ENCODE data around the gene ACAD11. TPM values are rescaled to one million over a fixed set of nuclear protein-coding genes. Genes with fewer than 3 reads are reported as not detected.

Gene ACAD11
- total RNA-seq, 2 experiments from 2014 or later: 18.5 to 19.4 TPM

DNA sequence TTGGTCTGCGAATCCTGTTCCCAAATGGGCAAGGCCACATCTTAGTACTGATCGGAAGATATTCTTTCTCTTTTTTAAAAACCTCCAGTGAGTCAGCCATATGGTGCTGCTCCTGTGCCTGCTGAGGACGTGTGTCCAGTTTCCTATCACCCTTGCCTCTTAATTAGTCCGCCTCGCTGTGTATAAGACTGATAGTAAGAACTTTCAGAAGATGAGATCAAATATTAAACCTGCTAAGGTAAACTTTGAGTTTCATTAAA is 1.1 kb upstream of the ACAD11 start:
- Mint-ChIP-seq H3K36me3 (peaks cover 8% of the 10 kb centered on the region), H3K9me3 (no peaks in the 10 kb centered on the region), H3K4me3 (peak overlapping the region; percentile 96), H3K27ac (peak overlapping the region; percentile 94), H3K27me3 (no peaks in the 10 kb centered on the region), H3K4me1 (peaks cover 39% of the 10 kb centered on the region)
- POLR2A ChIA-PET: interaction anchor here (0.6 to 1.2 kb wide), 3 partner anchors 12 to 243 kb away, joined by 3 read pairs; partner anchors contain the start of gene DNAJC13
- peak; percentile 15 for ATAC-seq (ENCODE audit: low read depth)
- DNase-seq: no peak

GRCh38 chr3:132660052-132660810 is 622 bp upstream of the ACAD11 start, which contains the start of gene UBA5:
Gene UBA5, plus strand, starts transcription at chr3:132660329. Its CDS starts 209 bp downstream, at chr3:132660538.
- Mint-ChIP-seq H3K4me3 (peak within 1 kb of the TSS; percentile 96), H3K36me3 (peaks cover 8% of the 10 kb centered on the region), H3K4me1 (peaks cover 40% of the 10 kb centered on the region), H3K9me3 (no peaks in the 10 kb centered on the region), H3K27ac (peak within 1 kb of the TSS; percentile 94), H3K27me3 (no peaks in the 10 kb centered on the region)
- ATAC-seq (ENCODE audit: low read depth) (peak; percentile 88), DNase-seq (peak; percentile 80)
- POLR2A ChIA-PET: interaction anchor here (1.1 to 1.2 kb wide), 2 partner anchors 13 to 243 kb away, joined by 3 read pairs; partner anchors contain the start of gene DNAJC13

DNA sequence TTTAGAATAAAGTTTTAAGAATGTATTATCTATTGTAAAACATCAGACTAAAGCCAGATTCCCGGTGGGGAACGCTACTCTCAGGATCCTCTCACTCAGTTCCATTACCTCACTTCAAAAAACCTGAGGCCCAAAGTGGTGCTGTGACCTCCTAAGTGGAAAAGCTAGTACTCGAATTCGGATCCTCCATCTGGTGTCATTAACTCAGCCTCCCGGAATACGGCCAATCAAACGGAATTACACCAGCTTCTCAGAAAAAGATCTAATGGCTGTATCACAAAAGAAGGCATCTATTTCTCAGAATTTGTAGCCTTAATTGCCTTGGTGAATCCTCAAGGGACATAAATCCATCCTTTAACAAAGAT is 627 bp downstream of the ACAD11 start:
- DNase-seq: no peak
- H3K9me3 Mint-ChIP-seq: no peaks in the 10 kb centered on the region
- ATAC-seq (ENCODE audit: low read depth): no peak
- H3K27me3 Mint-ChIP-seq: no peaks in the 10 kb centered on the region
- H3K4me3 Mint-ChIP-seq: peak overlapping the region; percentile 96
- POLR2A ChIA-PET: interaction anchor here (0.8 kb wide), 1 partner anchor 14 kb away, joined by 3 read pairs; no protein-coding TSS in a partner anchor
- H3K36me3 Mint-ChIP-seq: peaks cover 4% of the 10 kb centered on the region
- peak overlapping the region; percentile 94 for H3K27ac Mint-ChIP-seq
- peaks cover 36% of the 10 kb centered on the region for H3K4me1 Mint-ChIP-seq

GRCh38 chr3:132657869-132658747 is 1.5 kb downstream of the ACAD11 start:
- Mint-ChIP-seq H3K4me1 (peaks cover 32% of the 10 kb centered on the region), H3K36me3 (no peaks in the 10 kb centered on the region), H3K9me3 (no peaks in the 10 kb centered on the region), H3K27ac (no peak overlapping the region), H3K27me3 (no peaks in the 10 kb centered on the region), H3K4me3 (peak overlapping the region; percentile 41)
- POLR2A ChIA-PET: interaction anchor here (0.6 to 1.1 kb wide), 3 partner anchors 13 to 916 kb away, joined by 3 to 6 read pairs (median 4); no protein-coding TSS in a partner anchor
- ATAC-seq (ENCODE audit: low read depth) (no peak), DNase-seq (no peak)

DNA sequence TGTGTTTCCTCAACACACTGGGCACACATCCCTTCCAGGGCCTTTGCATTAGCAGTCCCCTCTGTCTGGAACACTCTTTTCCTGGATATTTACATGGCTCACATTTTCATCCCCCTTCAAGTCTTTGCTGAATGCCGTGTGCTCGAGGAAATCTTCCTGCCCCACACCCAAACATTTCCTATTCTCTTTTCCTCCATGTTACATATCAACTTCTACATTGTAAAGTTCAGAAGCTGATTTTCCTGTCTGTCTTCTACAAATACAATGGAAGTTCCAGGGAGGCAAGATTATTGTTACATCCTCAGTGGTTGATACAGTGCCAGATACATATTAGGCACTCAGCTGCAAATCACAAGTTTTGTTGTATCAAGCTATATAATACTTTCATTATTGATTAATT is 4.1 kb downstream of the ACAD11 start:
- POLR2A ChIA-PET: no interaction called here
- DNase-seq (no peak), ATAC-seq (ENCODE audit: low read depth) (no peak)
- no peaks in the 10 kb centered on the region for H3K36me3 Mint-ChIP-seq
- H3K27ac Mint-ChIP-seq: no peak overlapping the region
- H3K4me3 Mint-ChIP-seq: no peak overlapping the region
- peaks cover 20% of the 10 kb centered on the region for H3K4me1 Mint-ChIP-seq
- H3K9me3 Mint-ChIP-seq: no peaks in the 10 kb centered on the region
- H3K27me3 Mint-ChIP-seq: no peaks in the 10 kb centered on the region

DNA sequence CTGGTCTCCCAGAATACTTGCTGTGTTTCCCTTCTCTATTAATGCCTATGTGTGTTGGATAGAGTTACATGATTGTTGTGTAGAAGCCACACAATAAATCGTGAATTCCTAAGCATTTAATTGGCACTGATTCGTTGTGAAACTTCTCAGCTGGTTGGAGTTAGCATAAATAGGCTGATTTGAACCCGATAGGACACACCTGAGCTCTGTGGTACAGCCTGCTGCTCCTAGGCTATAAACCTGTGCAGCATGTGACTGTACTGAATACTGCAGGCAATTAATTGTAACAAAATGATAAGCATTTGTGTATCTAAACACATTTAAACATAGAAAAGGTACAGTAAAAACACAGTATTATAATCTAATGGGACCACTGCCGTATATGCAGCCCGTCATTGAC is 4.9 kb downstream of the ACAD11 start:
- no peaks in the 10 kb centered on the region for H3K36me3 Mint-ChIP-seq
- ATAC-seq (ENCODE audit: low read depth): no peak
- DNase-seq: no peak
- no peak overlapping the region for H3K27ac Mint-ChIP-seq
- no peak overlapping the region for H3K4me3 Mint-ChIP-seq
- POLR2A ChIA-PET: no interaction called here
- no peaks in the 10 kb centered on the region for H3K27me3 Mint-ChIP-seq
- no peaks in the 10 kb centered on the region for H3K9me3 Mint-ChIP-seq
- H3K4me1 Mint-ChIP-seq: peaks cover 20% of the 10 kb centered on the region

DNA sequence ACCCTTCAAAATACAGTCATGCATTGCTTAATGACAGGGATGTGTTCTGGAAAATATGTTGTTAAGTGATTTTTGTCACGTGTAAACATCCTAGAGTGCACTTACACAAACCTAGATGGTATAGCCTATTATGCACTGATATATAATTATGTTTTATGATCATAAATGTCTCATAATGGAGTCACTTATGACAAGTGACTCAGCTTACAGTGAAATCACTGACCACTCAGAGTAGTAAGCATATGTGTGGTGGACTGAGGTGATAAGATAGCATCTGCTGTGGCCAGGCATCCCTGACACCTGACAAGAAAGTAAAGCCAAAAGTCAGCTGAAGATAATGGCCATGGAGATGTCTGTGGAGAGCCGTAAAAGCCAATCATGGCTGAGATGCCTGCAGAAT is 5.4 kb downstream of the ACAD11 start:
- no peaks in the 10 kb centered on the region for H3K36me3 Mint-ChIP-seq
- POLR2A ChIA-PET: no interaction called here
- DNase-seq: no peak
- no peaks in the 10 kb centered on the region for H3K27me3 Mint-ChIP-seq
- no peak for ATAC-seq (ENCODE audit: low read depth)
- H3K9me3 Mint-ChIP-seq: no peaks in the 10 kb centered on the region
- no peak overlapping the region for H3K27ac Mint-ChIP-seq
- H3K4me1 Mint-ChIP-seq: peaks cover 18% of the 10 kb centered on the region
- no peak overlapping the region for H3K4me3 Mint-ChIP-seq

- DNase-seq (no peak), ATAC-seq (ENCODE audit: low read depth) (no peak)
- Mint-ChIP-seq H3K9me3 (no peaks in the 10 kb centered on the region), H3K27me3 (no peaks in the 10 kb centered on the region), H3K4me3 (no peak overlapping the region), H3K36me3 (no peaks in the 10 kb centered on the region), H3K27ac (no peak overlapping the region), H3K4me1 (peaks cover 7% of the 10 kb centered on the region)
- POLR2A ChIA-PET: no interaction called here
Measured at GRCh38 chr3:132652640-132653270, 6.9 kb downstream of the ACAD11 start.

DNA sequence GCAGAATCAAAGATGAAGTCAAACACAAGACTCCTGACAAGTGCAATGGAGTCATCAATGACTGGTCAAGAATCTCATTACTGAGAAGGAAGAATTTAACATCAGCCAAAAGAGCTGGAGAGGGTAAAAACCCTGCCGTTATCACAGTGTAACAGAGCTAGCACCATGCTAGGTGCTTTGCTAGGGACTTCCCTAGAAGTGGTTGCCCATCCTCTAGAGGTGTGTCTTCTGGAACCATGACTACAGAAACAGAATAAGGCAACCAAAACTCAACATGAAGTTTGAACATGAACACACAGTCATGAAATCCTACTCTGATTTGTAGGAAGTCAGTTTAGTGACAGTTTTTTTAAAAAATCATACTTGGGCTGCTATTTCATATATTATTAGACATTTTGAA is 9.5 kb downstream of the ACAD11 start:
- Mint-ChIP-seq H3K27me3 (no peaks in the 10 kb centered on the region), H3K9me3 (no peaks in the 10 kb centered on the region), H3K27ac (no peak overlapping the region), H3K4me1 (peaks cover 1% of the 10 kb centered on the region), H3K4me3 (no peak overlapping the region), H3K36me3 (no peaks in the 10 kb centered on the region)
- ATAC-seq (ENCODE audit: low read depth) (no peak), DNase-seq (no peak)
- POLR2A ChIA-PET: no interaction called here

GRCh38 chr3:132645058-132645457 is 14.6 kb downstream of the ACAD11 start:
- H3K27me3 Mint-ChIP-seq: no peaks in the 10 kb centered on the region
- H3K9me3 Mint-ChIP-seq: no peaks in the 10 kb centered on the region
- H3K4me1 Mint-ChIP-seq: peaks cover 9% of the 10 kb centered on the region
- no peak overlapping the region for H3K4me3 Mint-ChIP-seq
- H3K36me3 Mint-ChIP-seq: no peaks in the 10 kb centered on the region
- POLR2A ChIA-PET: interaction anchor here (1.2 kb wide), 1 partner anchor 14 kb away, joined by 3 read pairs; no protein-coding TSS in a partner anchor
- ATAC-seq (ENCODE audit: low read depth): no peak
- no peak overlapping the region for H3K27ac Mint-ChIP-seq
- DNase-seq: no peak

DNA sequence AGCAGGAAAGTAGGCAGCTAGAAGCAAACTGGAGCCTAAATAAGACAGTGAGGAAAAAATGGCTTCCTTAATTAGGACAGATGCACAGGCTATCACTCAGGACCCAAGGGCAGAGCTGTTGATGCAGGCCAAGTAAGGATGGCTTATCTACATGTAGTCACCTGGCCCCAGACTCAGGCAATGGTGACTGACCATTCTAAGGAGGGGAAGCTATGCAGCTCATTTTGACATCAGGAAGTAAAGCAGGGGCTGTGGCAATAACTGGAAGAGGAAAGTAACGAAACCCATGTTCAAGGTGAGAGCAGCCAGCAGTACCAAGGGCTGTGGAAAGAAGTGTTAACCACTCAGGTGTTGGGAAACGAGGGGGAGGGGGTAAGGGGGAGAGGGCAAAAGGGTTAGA is 16.2 kb downstream of the ACAD11 start:
- H3K27ac Mint-ChIP-seq: peak overlapping the region; percentile 41
- peaks cover 2% of the 10 kb centered on the region for H3K36me3 Mint-ChIP-seq

DNA sequence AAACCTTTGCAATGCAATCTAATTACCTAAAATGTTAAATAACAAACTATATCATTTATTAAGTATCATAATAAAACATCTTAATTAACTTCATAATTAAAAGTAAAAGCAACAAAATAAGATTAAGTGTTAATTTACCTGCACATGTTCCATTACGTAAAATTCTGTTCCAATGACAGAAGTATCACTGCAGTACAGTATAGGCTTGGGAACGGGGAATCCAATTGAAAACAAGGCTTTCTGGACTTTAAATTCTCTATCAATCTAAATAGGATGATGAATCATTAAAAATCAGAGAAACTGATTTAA is 17.1 kb downstream of the ACAD11 start:
- DNase-seq: no peak
- Mint-ChIP-seq H3K9me3 (no peaks in the 10 kb centered on the region), H3K4me1 (peaks cover 9% of the 10 kb centered on the region), H3K4me3 (no peak overlapping the region), H3K27me3 (no peaks in the 10 kb centered on the region), H3K36me3 (peaks cover 2% of the 10 kb centered on the region), H3K27ac (no peak overlapping the region)
- POLR2A ChIA-PET: no interaction called here
- no peak for ATAC-seq (ENCODE audit: low read depth)

More for the DNA sequence above, 16.2 kb downstream of the ACAD11 start:
- Mint-ChIP-seq H3K9me3 (no peaks in the 10 kb centered on the region), H3K27me3 (no peaks in the 10 kb centered on the region), H3K4me1 (peaks cover 9% of the 10 kb centered on the region), H3K4me3 (no peak overlapping the region)
- no peak for DNase-seq
- POLR2A ChIA-PET: interaction anchor here (0.8 kb wide), 1 partner anchor 226 kb away, joined by 3 read pairs; the partner anchor contains the start of gene DNAJC13
- ATAC-seq (ENCODE audit: low read depth): no peak

GRCh38 chr3:132641837-132642538 is 17.6 kb downstream of the ACAD11 start:
- H3K9me3 Mint-ChIP-seq: no peaks in the 10 kb centered on the region
- H3K27ac Mint-ChIP-seq: no peak overlapping the region
- H3K4me1 Mint-ChIP-seq: peaks cover 9% of the 10 kb centered on the region
- no peaks in the 10 kb centered on the region for H3K27me3 Mint-ChIP-seq
- H3K4me3 Mint-ChIP-seq: no peak overlapping the region
- ATAC-seq (ENCODE audit: low read depth) (no peak), DNase-seq (no peak)
- peaks cover 4% of the 10 kb centered on the region for H3K36me3 Mint-ChIP-seq
- POLR2A ChIA-PET: no interaction called here
